ENCODE data around the gene RHOXF2B.
"Not testable (repeated sequence)": the region's sequence is repeated elsewhere in the genome, so short reads cannot be mapped to it uniquely, and the experiment has no call there.

The RHOXF2B gene

GRCh38 chrX:120077590-120077989 is at the start of gene RHOXF2B:
Gene RHOXF2B (minus strand): TSS chrX:120077690. CDS start chrX:120077552, 138 bp downstream.
- DNase-seq, result not testable (repeated sequence)

GRCh38 chrX:120125444-120125843 is 48.0 kb upstream of the RHOXF2B start:
- DNase-seq, result no peak

DNA sequence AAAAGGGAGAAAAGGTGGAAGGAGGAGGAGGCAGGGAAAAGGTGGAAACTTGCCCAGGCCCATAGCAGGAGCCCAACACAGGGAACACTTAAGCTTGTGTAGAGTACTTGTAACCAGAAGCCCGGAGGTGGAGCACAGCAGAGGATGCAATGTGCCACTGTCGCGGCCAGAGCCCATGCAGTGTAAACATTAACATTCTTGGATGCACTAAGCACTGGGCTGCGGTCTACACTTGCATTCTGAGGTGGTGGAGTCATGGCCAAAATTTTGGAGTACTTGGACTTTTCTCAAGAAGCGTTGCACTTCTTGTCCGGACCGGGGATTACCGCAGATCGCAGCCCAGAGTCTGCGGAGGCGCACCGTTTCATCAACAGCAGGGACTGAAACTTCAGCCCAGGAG is 42.7 kb upstream of the RHOXF2B start:
- no peak for DNase-seq

- no peak for DNase-seq
Observed at GRCh38 chrX:120115438-120115963, 38.0 kb upstream of the RHOXF2B start, which contains the start of gene RHOXF1. Gene RHOXF1 (minus strand): TSS chrX:120115913. CDS start chrX:120115862, 51 bp downstream.

DNA sequence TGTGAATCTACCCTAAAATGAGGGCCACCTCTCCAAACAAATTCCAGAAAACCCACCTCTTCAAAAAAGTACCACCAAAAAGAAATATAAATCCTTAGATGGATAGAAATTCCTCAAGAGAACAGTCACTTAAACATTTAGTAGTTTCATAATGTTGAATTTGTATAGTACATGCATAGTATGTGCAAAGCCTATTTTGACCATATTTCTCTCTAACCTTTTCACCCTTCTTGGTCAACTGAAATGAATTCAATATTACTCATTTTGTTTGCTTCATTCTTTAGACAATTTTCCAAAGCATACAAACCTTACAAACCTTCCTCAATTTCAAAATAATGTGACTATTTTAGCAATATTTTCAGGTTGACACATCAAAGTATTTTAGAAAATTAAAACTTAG is 34.1 kb upstream of the RHOXF2B start:
- DNase-seq, result no peak

DNA sequence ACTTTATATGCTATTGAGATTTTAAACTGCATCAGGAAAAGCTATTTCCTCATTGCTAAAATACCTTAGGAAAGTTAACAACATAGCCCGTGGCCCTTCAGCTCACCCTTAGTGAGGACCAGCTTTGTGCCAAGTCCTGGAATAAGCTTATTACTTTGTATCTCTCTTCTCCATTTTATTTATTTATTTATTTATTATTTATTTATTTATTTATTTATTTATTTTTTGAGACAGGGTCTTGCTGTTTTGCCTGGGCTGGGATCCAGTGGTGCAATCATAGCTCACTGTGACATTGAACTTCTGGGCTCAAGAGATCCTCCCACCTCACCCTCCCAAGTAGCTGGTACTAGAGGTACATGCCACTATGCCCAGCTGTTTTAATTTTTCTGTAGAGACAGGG is 31.9 kb upstream of the RHOXF2B start:
- no peak for DNase-seq

DNA sequence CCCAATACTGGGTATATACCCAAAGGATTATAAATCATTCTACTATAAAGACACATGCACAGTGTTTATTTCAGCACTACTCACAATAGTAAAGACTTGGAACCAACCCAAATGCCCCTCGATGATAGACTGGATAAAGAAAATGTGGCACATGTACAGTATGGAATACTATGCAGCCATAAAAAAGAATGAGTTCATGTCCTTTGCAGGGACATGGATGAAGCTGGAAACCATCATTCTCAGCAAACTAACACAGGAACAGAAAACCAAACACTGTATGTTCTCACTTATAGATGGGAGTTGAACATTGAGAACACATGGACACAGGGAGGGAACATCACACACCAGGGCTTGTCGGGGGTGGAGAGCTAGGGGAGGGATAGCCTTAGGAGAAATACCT is 27.2 kb upstream of the RHOXF2B start:
- not testable (repeated sequence) for DNase-seq

GRCh38 chrX:120101057-120101456 is 23.6 kb upstream of the RHOXF2B start:
- DNase-seq, result not testable (repeated sequence)

DNA sequence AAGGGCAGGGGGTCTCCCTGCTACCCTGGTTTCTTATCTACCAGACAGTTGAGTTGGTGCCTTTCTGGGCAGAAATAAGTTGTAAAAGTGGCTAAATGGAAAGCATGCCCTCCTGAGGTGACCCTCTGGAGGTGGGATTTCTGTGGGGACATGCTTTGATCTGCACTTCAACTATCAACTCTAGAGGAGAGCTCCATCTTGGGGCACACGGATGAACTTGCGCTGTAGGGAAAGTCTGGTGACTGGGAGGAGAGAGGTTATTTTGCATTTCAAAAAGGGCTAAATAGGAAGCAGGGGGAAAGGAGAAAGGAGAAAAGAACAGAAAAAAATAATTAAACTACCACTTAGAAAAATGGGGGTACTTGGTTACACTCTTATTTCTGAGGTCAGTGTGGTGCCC is 12.7 kb upstream of the RHOXF2B start:
- no peak for DNase-seq

DNA sequence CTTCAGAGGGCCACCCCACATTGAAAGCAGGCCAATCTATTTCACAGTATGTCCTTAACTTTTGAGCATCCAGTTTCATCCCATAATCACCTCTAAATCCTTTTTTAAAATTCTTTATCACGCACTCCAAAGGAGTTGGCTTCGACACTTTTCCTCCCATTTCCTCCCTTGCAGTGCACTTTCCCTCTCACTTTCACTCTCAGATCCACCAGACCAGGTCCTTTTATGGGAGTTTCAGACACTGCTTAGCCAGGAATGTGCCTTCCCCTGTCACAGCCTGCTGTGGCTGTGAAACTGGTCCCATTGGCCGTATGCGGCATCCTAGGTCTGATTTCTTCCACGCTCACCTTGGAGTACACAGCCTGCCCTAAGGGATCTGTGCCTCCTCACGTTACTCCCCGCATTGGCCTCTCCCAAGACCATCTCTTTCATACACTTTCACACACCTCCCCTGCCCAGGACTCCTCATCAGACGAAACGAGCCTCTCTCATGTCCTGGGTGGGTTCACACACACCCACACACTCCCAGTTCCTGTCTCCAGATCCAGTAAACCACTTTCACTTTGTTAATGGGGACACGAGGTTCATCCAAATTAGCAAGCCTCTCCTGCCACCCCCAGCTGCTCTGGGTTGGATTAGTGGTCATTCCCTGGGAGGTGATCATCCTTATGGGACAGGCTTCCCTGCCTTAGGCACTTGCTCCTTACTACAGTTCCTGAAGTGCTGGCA is 10.0 kb upstream of the RHOXF2B start:
- no peak for DNase-seq

DNA sequence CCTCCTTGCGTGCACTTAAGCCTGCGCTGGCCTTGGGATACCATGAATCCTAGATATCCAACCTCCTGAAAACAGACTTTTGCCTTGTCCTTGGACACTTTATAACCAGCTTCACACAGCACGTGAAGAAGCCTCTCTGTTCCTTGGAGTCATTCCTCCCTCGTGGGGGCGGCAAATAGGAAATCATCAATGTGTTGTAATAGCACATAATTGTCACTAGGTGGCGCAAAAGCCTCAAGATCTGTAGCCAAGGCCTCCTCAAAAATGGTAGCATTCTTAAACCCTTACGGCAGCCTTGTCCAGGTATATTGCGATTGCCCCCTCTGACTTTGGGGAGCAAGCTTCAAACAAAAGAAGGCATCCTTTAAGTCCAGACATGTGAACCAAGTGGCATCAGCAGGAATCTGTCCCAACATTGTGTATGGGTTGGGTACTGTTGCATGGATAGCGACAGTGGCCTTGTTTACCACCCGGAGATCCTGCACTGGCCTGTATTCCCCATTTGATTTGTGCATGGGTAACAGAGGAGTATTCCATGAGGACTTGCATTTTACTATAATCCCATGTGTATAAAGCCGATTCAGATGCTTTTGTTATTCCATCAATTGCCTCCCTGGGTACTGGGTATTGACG is 8.2 kb upstream of the RHOXF2B start:
- DNase-seq, result not testable (repeated sequence)

DNA sequence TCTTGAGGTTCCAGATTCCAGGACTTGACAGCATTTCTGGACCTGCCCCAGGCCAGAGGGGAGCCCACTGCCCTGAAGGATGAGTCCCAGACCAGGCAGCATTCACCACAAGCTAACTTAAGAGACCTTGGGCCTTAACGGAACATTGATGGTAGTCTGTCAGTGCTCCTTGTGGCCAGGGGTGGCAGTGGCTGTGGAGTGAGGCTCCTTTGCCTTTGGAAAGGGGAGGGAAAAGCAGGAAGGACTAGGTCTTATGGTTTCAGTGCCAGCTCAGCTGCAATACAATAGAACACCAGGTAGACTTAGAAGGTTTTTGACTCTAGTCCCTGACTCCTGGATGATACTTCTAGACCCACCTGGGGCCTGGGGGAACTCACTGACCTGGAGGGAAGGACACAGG is 11.3 kb downstream of the RHOXF2B start:
- not testable (repeated sequence) for DNase-seq

DNA sequence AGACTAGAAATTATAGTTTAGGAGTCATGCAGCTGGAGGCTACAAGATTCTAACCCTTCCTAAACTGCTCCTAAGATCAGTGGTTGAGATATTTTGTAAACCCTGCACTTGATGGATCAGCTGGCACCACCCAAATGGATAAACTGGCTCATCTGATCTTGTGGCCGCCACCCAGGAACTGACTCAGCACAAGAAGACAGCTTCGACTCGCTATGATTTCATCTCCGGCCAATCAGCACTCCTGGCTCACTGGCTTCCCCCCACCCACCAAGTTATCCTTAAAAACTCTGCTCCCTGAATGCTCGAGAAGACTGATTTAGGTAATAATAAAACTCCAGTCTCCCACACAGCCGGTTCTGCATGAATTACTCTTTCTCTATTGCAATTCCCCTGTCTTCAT is 34.8 kb downstream of the RHOXF2B start:
- not testable (repeated sequence) for DNase-seq

- not testable (repeated sequence) for DNase-seq
Observed at GRCh38 chrX:120042247-120042646, 35.2 kb downstream of the RHOXF2B start.

DNA sequence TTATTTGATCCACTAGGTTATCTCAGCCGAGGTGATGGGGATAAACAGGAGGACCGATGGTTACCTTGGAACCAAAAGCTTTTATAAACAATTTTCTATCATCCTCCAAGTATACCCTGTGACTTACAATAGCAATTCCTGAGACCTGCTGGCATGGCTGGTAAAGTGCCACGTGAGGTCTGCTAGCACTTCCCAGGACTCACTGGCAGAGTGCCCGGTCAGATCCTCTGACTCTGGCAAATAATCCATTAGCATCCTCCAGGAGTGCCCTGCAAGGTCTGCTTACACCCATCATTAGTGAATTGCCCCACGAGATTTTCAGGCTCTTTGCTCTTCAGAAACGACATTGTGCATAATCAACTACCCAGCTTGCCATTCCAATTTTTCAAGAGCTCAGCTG is 37.3 kb downstream of the RHOXF2B start:
- DNase-seq, result not testable (repeated sequence)

- DNase-seq, result not testable (repeated sequence)
Observed at GRCh38 chrX:120039087-120039733, 38.3 kb downstream of the RHOXF2B start.

GRCh38 chrX:120036704-120037103 is 40.8 kb downstream of the RHOXF2B start:
- no peak for DNase-seq

DNA sequence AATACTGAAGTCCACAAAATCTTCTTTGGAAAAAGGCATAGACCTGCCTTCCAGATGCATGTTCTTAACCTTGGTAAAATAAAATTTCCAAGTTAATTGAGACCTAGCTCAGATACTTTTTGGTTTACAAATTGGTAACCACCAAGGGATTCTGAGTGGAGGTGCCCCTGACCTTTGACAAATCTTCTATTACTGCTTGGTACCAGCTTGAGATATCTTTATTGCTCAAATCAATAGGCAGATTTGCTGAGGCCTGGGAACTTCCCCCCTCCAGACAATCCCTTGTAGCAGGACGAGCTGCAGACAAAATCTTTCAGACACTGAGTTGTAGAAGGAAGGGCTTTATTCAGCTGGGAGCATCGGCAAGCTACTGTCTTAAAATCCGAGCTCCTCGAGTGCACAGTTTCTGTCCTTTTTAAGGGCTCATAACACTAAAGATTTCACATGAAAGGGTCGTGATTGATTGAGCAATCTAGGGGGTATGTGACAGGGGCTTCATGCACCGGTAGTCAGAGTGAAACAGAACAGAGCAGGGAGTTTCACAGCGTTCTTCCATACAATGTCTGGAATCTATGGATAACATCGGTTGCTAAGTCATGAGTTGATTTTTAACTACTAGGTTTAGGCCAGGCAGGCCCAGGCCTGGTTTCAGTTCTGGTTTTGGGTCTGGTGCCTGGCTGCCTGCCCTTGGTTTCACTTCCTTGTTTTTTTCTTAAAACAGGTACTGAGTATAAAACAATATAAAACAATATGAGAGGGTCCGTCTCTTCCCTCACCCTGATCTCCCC is 41.8 kb downstream of the RHOXF2B start:
- DNase-seq, result not testable (repeated sequence)

- no peak for DNase-seq
Observed at GRCh38 chrX:120029354-120029753, 48.1 kb downstream of the RHOXF2B start.

- DNase-seq, result no peak
Observed at GRCh38 chrX:120023259-120023658, 54.2 kb downstream of the RHOXF2B start.

DNA sequence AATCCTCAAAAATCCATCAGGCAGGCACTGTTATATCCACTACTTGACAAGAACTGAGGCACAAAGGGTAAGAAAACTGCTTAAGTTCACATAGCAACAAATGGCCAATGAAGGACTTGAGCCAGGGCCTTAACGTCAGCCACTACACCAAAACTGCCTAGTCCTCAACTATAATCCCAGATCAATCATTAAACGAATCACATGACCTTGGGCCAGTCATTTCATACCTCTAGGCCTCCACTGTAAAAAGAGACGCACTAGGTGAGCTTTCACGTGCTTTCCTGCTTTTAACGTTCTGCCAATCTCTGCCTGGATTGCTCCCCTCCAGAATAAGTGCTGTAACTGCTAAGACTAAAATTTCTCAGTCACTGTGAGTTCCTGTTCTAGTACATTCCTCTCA is 54.7 kb downstream of the RHOXF2B start:
- no peak for DNase-seq

Data from activated T-cell treated with anti-CD3 and anti-CD28 coated beads for 4 hours (primary cell).